A673 (cell line): ENCODE data around the gene ZNF670.

Source experiments
- EZH2 ChIP-seq: fragments of 200-600 bp; sonication (generic); IDR thresholded peaks from 2 replicates; pipeline ENCODE4 v1.6.1; 2017; ENCODE audit warnings: borderline replicate concordance, low read depth, mild to moderate bottlenecking, mixed read lengths, antibody characterized with exemption, low read length; ENCODE audit not compliant: poor library complexity, severe bottlenecking
- TF ChIP-seq, protein P1 (sequence below): fragments of 300-800, 200-600 bp; sonication (generic); conservative IDR thresholded peaks from 2 replicates; pipeline ENCODE4 v1.5.1; 2017; ENCODE audit warnings: low read depth, mild to moderate bottlenecking, antibody characterized with exemption, low read length, moderate library complexity, mixed read lengths

- TF ChIP-seq, protein P1, sequence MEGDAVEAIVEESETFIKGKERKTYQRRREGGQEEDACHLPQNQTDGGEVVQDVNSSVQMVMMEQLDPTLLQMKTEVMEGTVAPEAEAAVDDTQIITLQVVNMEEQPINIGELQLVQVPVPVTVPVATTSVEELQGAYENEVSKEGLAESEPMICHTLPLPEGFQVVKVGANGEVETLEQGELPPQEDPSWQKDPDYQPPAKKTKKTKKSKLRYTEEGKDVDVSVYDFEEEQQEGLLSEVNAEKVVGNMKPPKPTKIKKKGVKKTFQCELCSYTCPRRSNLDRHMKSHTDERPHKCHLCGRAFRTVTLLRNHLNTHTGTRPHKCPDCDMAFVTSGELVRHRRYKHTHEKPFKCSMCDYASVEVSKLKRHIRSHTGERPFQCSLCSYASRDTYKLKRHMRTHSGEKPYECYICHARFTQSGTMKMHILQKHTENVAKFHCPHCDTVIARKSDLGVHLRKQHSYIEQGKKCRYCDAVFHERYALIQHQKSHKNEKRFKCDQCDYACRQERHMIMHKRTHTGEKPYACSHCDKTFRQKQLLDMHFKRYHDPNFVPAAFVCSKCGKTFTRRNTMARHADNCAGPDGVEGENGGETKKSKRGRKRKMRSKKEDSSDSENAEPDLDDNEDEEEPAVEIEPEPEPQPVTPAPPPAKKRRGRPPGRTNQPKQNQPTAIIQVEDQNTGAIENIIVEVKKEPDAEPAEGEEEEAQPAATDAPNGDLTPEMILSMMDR, result no peak
- no peak for TF ChIP-seq EZH2
Measured at GRCh38 chr1:247102381-247102780, 23.8 kb upstream of the ZNF670 start.
